Measurements from ENCODE around the gene HOXB1.

- TF ChIP-seq ZNF384 (IDR thresholded peaks at IDR 0.05) (no peak), SP1 (IDR thresholded peaks at IDR 0.05) (no peak), FOXM1 (IDR thresholded peaks at IDR 0.05; ENCODE audit: borderline replicate concordance) (no peak), PKNOX1 (IDR thresholded peaks at IDR 0.05) (no peak), FOXK2 (IDR thresholded peaks at IDR 0.05) (no peak), SUZ12 (IDR thresholded peaks at IDR 0.05) (no peak), CTBP1 (IDR thresholded peaks at IDR 0.05; ENCODE audit: borderline replicate concordance) (no peak), ELF4 (IDR thresholded peaks at IDR 0.05) (no peak), HDGF (IDR thresholded peaks at IDR 0.05; ENCODE audit: borderline replicate concordance) (no peak), FOXA1 (IDR thresholded peaks at IDR 0.05) (no peak), NFRKB (IDR thresholded peaks at IDR 0.05) (no peak), ARNT (IDR thresholded peaks at IDR 0.05) (no peak)
Observed at GRCh38 chr17:48565022-48565554, 34.3 kb upstream of the HOXB1 start.

Data from HEK293T (cell line).